Endometrial microvascular endothelial cells (primary cell): ENCODE measurements around the gene FXYD6. TPM values are rescaled to one million over a fixed set of nuclear protein-coding genes. Genes with fewer than 3 reads are reported as not detected.

Source experiments
- total RNA-seq: library from RNA; depleted of rRNA; stranded (reverse); fragments of >200 nt; gene quantifications from one replicate; pipeline ENCODE4 v1.2.3, GENCODE V29; 2015; ENCODE audit errors: inconsistent ontology term

The FXYD6 gene
- total RNA-seq, 1 donor from 2014 or later: 0.84 TPM

Other genes with a start within 250 kb of the FXYD6 start
- not detected for gene DSCAML1, start 79.4 kb downstream of the FXYD6 start, total RNA-seq
- gene FXYD2, start 51.9 kb downstream of the FXYD6 start, total RNA-seq: not detected
- not detected for gene TMPRSS13, start 52.7 kb upstream of the FXYD6 start, total RNA-seq
- not detected for gene IL10RA, start 109.7 kb upstream of the FXYD6 start, total RNA-seq
- not detected for gene TMPRSS4, start 200.4 kb upstream of the FXYD6 start, total RNA-seq
- not detected for gene SMIM35, start 210.3 kb upstream of the FXYD6 start, total RNA-seq